Urinary bladder (tissue), 4 donors: ENCODE results near the gene FGF8. TPM values are rescaled to one million over a fixed set of nuclear protein-coding genes. Genes with fewer than 3 reads are reported as not detected.
"Not testable (repeated sequence)": the region's sequence is repeated elsewhere in the genome, so short reads cannot be mapped to it uniquely, and the experiment has no call there.

ENCODE experiments used
- DNase-seq: peaks from one replicate; pipeline ENCODE4 v3.0.0-alpha.2; 2015; ENCODE audit errors: extremely low spot score
- H3K27ac ChIP-seq: one replicate; pipeline ENCODE4 v1.5.1; 2013; ENCODE audit warnings: low read depth, mild to moderate bottlenecking, moderate library complexity
- H3K36me3 ChIP-seq: one replicate; pipeline ENCODE4 v1.6.1; 2013; ENCODE audit warnings: mild to moderate bottlenecking, moderate library complexity; ENCODE audit not compliant: insufficient read depth
- H3K4me1 ChIP-seq: one replicate; pipeline ENCODE4 v1.6.1; 2013; ENCODE audit warnings: mild to moderate bottlenecking, moderate library complexity; ENCODE audit not compliant: insufficient read depth
- H3K4me3 ChIP-seq: one replicate; pipeline ENCODE4 v1.5.1; 2013; ENCODE audit warnings: low read depth, low read length
- WGBS: extraction: QIAGEN DNeasy Blood & Tissue Kit; methylation state at CpG from one replicate; pipeline ENCODE4 v1.1.7; 2013; 5-methylcytosine and 5-hydroxymethylcytosine counted together
- polyA plus RNA-seq: library from polyadenylated mRNA; stranded (reverse); fragments of 200-250 nt; gene quantifications from one replicate; pipeline ENCODE4 v1.2.3, GENCODE V29; 2013
- total RNA-seq: library from RNA; depleted of rRNA; stranded (reverse); fragments of >200 nt; gene quantifications from one replicate; pipeline ENCODE4 v1.2.3, GENCODE V29; 2014
- donor health status: healthy with polysubstance abuse.
- donor health status: healthy.

FGF8 gene
- total and polyA plus RNA-seq, 2 donors: not detected

GRCh38 chr10:101797403-101798059 is 21.6 kb upstream of the FGF8 start:
- no peak overlapping the region for H3K4me3 ChIP-seq
- H3K36me3 ChIP-seq: peaks cover 14% of the 10 kb centered on the region
- no peak overlapping the region for H3K27ac ChIP-seq
- WGBS: 69% methylated on average over 4 of the region's 4 CpGs
- no peaks in the 10 kb centered on the region for H3K4me1 ChIP-seq
- no peak for DNase-seq

- H3K27ac ChIP-seq: no peak overlapping the region
- no peak for DNase-seq
- no peaks in the 10 kb centered on the region for H3K4me1 ChIP-seq
- 98% methylated on average over 12 of the region's 12 CpGs for WGBS
- H3K36me3 ChIP-seq: peaks cover 15% of the 10 kb centered on the region
- no peak overlapping the region for H3K4me3 ChIP-seq
Measured at GRCh38 chr10:101793526-101793925, 17.6 kb upstream of the FGF8 start.

- Histone ChIP-seq H3K27ac (no peak overlapping the region), H3K36me3 (peaks cover 16% of the 10 kb centered on the region), H3K4me3 (no peak overlapping the region), H3K4me1 (no peaks in the 10 kb centered on the region)
- DNase-seq: no peak
- WGBS: 92% methylated on average over 7 of the region's 7 CpGs
Measured at GRCh38 chr10:101789686-101790085, 13.8 kb upstream of the FGF8 start.

- H3K36me3 ChIP-seq: peaks cover 14% of the 10 kb centered on the region
- H3K27ac ChIP-seq: not testable (repeated sequence)
Measured at GRCh38 chr10:101789231-101789630, 13.3 kb upstream of the FGF8 start.

GRCh38 chr10:101785801-101786200 is 9.9 kb upstream of the FGF8 start:
- Histone ChIP-seq H3K4me1 (peaks cover under 1% of the 10 kb centered on the region), H3K36me3 (peaks cover 6% of the 10 kb centered on the region), H3K4me3 (no peak overlapping the region), H3K27ac (no peak overlapping the region)
- WGBS: 78% methylated on average over 2 of the region's 2 CpGs
- DNase-seq: no peak

More at GRCh38 chr10:101789231-101789630, 13.3 kb upstream of the FGF8 start:
- not testable (repeated sequence) for H3K4me1 ChIP-seq, H3K4me3 ChIP-seq, DNase-seq
- WGBS: 89% methylated on average over 9 of the region's 9 CpGs

GRCh38 chr10:101784558-101784957 is 8.6 kb upstream of the FGF8 start:
- Histone ChIP-seq H3K4me3 (no peak overlapping the region), H3K4me1 (peaks cover 1% of the 10 kb centered on the region), H3K27ac (no peak overlapping the region), H3K36me3 (peaks cover 5% of the 10 kb centered on the region)
- 80% methylated on average over 2 of the region's 2 CpGs for WGBS
- no peak for DNase-seq

GRCh38 chr10:101783736-101784118 is 7.8 kb upstream of the FGF8 start:
- DNase-seq: no peak
- WGBS: 42% methylated on average over 10 of the region's 10 CpGs
- Histone ChIP-seq H3K4me3 (peak overlapping the region; percentile 59), H3K36me3 (peaks cover 2% of the 10 kb centered on the region), H3K27ac (no peak overlapping the region), H3K4me1 (peaks cover 1% of the 10 kb centered on the region)

- WGBS: under 1% methylated on average over 57 of the region's 57 CpGs
- Histone ChIP-seq H3K4me3 (peak within 1 kb of the TSS; percentile 59), H3K4me1 (peaks cover 1% of the 10 kb centered on the region), H3K36me3 (no peaks in the 10 kb centered on the region), H3K27ac (no peak within 1 kb of the TSS)
- peak; percentile 68 for DNase-seq
Measured at GRCh38 chr10:101782811-101783735, 7.2 kb upstream of the FGF8 start, which contains the start of gene NPM3. Gene NPM3 (minus strand): TSS chr10:101783446. CDS start chr10:101783390, 56 bp downstream.

- 56% methylated on average over 17 of the region's 17 CpGs for WGBS
- peaks cover 1% of the 10 kb centered on the region for H3K4me1 ChIP-seq
- DNase-seq: no peak
Measured at GRCh38 chr10:101781984-101782810, 6.3 kb upstream of the FGF8 start.

GRCh38 chr10:101781655-101781983 is 5.7 kb upstream of the FGF8 start:
- Histone ChIP-seq H3K4me3 (no peak overlapping the region), H3K27ac (no peak overlapping the region), H3K4me1 (peaks cover 1% of the 10 kb centered on the region), H3K36me3 (no peaks in the 10 kb centered on the region)
- 78% methylated on average over 7 of the region's 7 CpGs for WGBS
- no peak for DNase-seq

More at GRCh38 chr10:101781984-101782810, 6.3 kb upstream of the FGF8 start:
- H3K27ac ChIP-seq: no peak overlapping the region
- no peaks in the 10 kb centered on the region for H3K36me3 ChIP-seq
- H3K4me3 ChIP-seq: peak overlapping the region; percentile 59

GRCh38 chr10:101780818-101781654 is 5.1 kb upstream of the FGF8 start:
- 56% methylated on average over 14 of the region's 14 CpGs for WGBS
- H3K27ac ChIP-seq: no peak overlapping the region
- no peaks in the 10 kb centered on the region for H3K36me3 ChIP-seq
- peaks cover 1% of the 10 kb centered on the region for H3K4me1 ChIP-seq
- no peak overlapping the region for H3K4me3 ChIP-seq
- no peak for DNase-seq

- Histone ChIP-seq H3K27ac (no peak overlapping the region), H3K36me3 (no peaks in the 10 kb centered on the region), H3K4me3 (no peak overlapping the region), H3K4me1 (peaks cover 1% of the 10 kb centered on the region)
- DNase-seq: no peak
- WGBS: 23% methylated on average over 17 of the region's 17 CpGs
Measured at GRCh38 chr10:101780187-101780817, 4.4 kb upstream of the FGF8 start.
